HG03025 (cell line): Measurements from ENCODE around the gene SCNM1.
"Not testable (repeated sequence)": the region's sequence is repeated elsewhere in the genome, so short reads cannot be mapped to it uniquely, and the experiment has no call there.

Experiments used
- ATAC-seq: cut with Tn5 transposase; IDR thresholded peaks from one replicate; pipeline ENCODE4 v1.9.1; 2021; ENCODE audit warnings: mild to moderate bottlenecking, moderate library complexity; ENCODE audit not compliant: unreplicated experiment, low FRiP score

Gene SCNM1

DNA sequence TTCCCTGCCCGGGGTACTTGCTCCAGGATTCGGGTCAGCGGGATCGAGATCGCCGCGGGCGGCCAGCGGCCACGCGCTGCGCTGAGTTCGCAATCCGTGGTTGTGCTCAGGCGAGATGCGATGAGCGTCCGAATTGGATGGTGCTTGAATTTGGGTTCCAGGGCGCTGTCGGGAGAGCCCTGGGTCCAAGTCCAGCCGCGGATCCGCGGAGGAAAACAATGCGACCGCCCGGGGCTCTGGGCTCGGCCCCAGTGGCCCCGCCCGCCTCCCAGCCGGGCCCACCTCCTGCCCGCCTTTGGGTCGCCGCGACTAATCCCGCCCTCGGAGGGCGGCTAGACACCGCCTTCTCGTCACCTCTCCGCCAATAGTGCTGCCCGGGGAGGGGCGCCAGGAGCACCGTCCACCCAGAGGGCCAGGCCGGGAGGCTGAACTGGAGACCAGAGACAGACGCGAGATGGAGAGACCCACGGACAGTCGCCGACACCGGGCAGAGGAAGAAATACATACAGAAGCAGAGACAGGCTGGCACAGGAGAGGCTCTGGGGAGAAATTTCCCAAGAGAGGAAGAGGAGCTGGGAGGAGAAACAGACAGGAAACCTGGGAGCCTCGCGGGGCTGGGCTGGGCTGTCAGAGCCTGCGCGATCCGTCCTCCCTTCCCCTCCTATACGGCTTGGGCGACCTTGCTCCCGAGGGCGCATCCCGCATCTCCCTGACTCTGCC is 19.4 kb upstream of the SCNM1 start, which contains the start of gene SEMA6C:
Gene SEMA6C (minus strand): TSS at position 220 of the 720 bp plus-strand sequence. CDS start 4,010 bp downstream, outside the sequence.
- peak; percentile 96 for ATAC-seq

- no peak for ATAC-seq
Measured at GRCh38 chr1:151147132-151147503, 18.8 kb upstream of the SCNM1 start.

DNA sequence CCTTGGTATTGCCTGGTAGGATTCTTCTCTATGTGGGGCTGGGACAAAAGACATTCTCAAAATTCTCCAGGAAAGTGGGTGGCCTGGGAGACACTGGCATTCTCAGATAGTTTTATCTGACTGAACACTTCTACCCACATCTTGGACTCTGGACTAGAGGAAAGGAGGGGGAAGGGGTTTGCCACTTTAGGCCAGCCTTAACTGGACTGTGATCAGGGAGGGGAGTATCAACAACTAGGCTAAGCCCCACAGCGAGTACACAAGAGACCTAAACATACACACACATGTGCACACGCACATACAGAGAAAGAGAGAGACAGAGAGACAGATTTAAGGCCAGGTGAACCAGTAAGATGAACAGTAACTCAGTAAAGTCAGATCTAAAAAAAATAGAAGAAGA is 18.3 kb upstream of the SCNM1 start:
- ATAC-seq, result no peak

DNA sequence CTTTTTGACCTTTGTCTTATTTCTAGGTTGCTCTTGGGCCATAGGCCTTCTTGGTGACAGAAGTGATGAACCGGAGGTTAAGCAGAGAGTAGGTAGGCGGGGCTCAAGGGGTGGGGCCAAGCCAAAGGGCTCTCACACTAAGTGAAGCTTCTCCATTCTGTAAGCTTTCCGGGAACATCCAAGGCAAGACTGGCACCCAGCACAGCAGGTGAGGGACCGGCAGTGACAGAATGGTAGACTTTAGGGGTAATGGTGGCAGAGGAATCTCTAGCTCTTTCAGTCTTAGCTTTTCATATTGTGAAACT is 9.5 kb upstream of the SCNM1 start, which contains the start of gene TNFAIP8L2:
Gene TNFAIP8L2 (plus strand): TSS at position 135 of the 305 bp plus-strand sequence. CDS start 2,049 bp downstream, outside the sequence.
- ATAC-seq, result peak; percentile 72

DNA sequence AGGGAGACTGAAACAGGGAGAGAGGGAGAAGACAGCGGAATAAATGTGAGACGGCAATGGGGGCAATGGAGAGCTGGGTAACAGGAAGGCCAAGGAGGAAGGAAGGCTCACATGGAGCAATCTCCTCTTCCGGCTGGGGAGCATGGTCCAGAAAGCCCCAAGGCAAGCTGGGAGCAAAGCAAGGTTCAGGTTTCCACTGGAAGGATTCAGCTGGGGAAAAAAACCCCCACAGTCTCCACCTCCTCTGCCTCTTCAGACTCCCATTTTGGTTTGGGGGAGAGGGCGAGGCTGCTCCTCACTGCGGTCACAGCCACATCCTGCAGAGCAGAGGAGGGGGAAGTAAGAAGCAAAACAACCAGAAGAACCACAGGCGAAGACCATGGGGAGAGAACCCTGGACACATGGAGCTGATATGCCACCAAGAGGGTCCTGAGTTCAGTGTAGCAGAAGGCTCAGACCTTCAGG is 8.8 kb upstream of the SCNM1 start:
- ATAC-seq, result no peak

DNA sequence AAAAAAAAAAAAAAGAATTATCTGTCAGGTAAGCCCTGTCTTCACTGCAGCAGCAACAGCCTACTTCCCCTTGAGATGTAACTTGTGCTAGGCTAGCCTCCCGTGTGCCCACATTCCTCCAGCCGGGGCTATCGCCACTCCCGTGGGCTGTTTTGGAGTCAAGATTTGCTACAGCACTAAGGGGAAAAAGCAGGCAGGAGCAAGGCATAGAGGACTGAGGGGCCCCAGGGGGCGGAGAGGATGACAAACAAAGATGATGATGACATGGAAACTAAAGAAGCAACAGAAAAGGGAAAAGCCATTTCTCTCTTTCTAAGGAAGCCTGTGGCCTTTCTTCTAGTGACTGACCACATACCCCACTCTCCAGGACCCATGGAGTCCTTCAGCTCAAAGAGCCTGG is 7.6 kb upstream of the SCNM1 start:
- no peak for ATAC-seq

- no peak for ATAC-seq
Measured at GRCh38 chr1:151158751-151159251, 7.1 kb upstream of the SCNM1 start.

- ATAC-seq, result no peak
Measured at GRCh38 chr1:151159373-151159772, 6.6 kb upstream of the SCNM1 start.

GRCh38 chr1:151164732-151165280 is 1.1 kb upstream of the SCNM1 start:
- no peak for ATAC-seq

GRCh38 chr1:151165281-151165737 is 635 bp upstream of the SCNM1 start:
- no peak for ATAC-seq

DNA sequence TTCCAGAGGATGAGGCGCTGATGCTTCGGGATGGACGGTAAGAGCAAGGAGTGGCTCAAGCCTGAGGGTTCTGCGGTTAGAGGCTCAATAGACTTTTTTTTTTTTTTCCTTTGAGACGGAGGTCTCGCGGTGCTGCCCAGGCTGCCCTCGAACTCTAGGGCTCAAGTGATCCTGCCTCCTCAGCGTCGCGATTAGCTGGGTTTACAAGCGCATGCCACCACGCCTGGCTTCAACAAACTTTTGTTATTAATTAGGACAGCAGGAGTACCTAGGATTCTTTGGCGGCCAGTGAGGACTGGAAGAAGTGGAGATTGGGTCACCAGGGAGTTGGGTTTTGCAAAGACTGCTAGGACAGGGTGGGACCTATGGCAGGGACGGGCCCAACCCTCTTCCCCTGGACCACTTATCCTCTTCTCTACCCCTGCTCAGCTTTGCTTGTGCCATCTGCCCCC is 587 bp downstream of the SCNM1 start:
- ATAC-seq, result no peak

- no peak for ATAC-seq
Measured at GRCh38 chr1:151167116-151167515, 1.2 kb downstream of the SCNM1 start.

DNA sequence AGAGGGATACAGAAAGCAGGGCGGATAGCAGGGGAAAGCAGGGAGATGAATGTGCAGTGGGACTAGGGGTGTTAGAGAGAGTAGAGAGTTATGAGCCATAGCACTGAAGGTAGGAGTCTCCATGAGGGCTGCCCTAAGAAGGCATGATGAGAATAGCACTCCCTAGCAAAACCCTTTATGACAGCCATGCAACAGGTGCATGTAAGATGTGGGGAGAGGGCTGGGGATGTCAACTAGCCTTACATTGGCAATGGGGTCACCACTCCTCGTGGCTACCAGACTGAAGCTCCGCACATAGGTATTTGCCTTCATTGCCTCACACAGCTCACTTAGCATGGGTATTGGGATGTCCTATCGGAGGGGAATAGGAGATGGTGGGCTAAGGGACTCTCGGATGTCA is 5.2 kb downstream of the SCNM1 start:
- ATAC-seq, result no peak

DNA sequence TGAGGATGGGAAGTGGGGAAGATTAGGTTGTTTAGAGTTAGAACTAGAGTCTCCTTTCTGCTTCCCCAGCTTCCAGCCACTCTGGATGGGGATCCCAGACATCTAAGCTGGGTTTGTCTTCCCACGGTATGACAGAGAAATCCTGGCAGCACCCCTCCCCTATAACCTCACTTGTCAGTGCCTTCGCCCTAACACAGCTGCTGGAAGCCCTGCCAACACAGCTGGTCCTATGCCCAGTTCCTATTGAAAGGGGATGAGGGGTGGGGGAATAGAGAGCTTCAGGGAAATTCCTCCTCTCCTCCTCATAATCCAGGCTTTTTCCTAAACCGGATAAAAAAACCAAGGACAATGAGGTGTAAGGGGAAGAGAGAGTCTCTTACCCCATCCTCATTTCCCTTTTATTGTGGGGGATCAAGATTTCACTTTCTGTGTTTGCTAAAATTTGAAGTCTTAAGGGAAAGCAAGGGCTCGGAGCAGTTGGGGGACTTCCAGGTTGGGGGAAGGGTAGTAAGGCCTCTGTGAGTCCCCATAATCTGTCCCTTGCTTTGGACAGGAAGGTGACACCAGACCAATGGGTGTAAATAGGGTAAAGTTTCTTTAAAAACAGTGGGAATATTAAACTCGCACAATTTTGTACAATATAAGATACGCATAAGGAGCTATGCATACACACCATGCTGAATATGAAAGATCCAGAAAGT is 9.2 kb downstream of the SCNM1 start:
- ATAC-seq, result no peak

GRCh38 chr1:151175863-151176262 is 9.9 kb downstream of the SCNM1 start, which contains the start of gene TMOD4:
TSS of gene TMOD4 (minus strand) at chr1:151175981. CDS start at chr1:151174875, 1,106 bp downstream.
- ATAC-seq, result no peak

GRCh38 chr1:151176514-151177045 is 10.6 kb downstream of the SCNM1 start:
- no peak for ATAC-seq

- ATAC-seq, result no peak
Measured at GRCh38 chr1:151184211-151184610, 18.3 kb downstream of the SCNM1 start.

- ATAC-seq, result no peak
Measured at GRCh38 chr1:151187205-151187604, 21.3 kb downstream of the SCNM1 start.

DNA sequence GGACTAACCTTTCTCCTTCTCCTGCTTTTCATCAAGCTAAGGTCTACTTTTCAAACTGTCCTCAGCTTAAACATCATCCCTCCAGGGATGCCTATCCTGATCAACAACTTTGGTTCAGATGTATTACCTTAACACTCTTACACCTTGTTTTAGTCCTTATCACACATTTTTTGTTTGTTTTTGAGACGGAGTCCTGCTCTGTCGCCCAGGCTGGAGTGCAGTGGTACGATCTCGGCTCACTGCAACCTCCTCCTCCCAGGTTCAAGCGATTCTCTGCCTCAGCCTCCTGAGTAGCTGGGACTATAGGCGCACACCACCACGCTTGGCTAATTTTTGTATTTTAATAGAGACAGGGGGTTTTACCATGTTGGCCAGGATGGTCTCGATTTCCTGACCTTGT is 22.7 kb downstream of the SCNM1 start:
- not testable (repeated sequence) for ATAC-seq

- peak; percentile 75 for ATAC-seq
Measured at GRCh38 chr1:151189637-151190445, 23.9 kb downstream of the SCNM1 start, which contains the start of gene VPS72. TSS of gene VPS72 (minus strand) at chr1:151190197. CDS start at chr1:151190121, 76 bp downstream.
